A549 (cell line): ENCODE measurements around the gene AFF2. TPM values are rescaled to one million over a fixed set of nuclear protein-coding genes. Genes with fewer than 3 reads are reported as not detected.

ENCODE experiments used
- ATAC-seq, 2 experiments: fragments of 200-7000 bp in 1 of 2; fragments of >200 bp in 1 of 2; cut with Nextera tagmentation in 1 of 2; cut with Tn5 transposase in 1 of 2; 3 replicates each; pipeline versions ENCODE4 v1.8.0 to v1.9.1; 2018 to 2020; ENCODE audit warnings: mild to moderate bottlenecking in 1 of 2, moderate library complexity in 1 of 2
- CTCF ChIA-PET: fragments of 300-600 bp; sonication (Branson Sonifier 250); formaldehyde crosslinking; extraction: SDS; loops from one replicate; lab custom pipeline; 2021; ENCODE audit warnings: antibody characterized with exemption, inconsistent platforms; lab: Yijun Ruan, JAX
- POLR2A ChIA-PET: fragments of 350-600 bp; formaldehyde crosslinking; extraction: SDS; loops from one replicate; lab custom pipeline; 2021; ENCODE audit warnings: antibody characterized with exemption, inconsistent platforms; lab: Yijun Ruan, JAX
- DNase-seq, 2 experiments: peaks; one replicate each; pipeline versions ENCODE4 v3.0.0 to v3.0.0-alpha.2; 2011 to 2016; ENCODE audit warnings: low read depth in 1 of 2, low spot score in 1 of 2
- FAIRE-seq: peaks from 2 replicates; lab custom pipeline; 2011; peaks lifted over from hg19 to GRCh38; lab: Jason Lieb, UNC
- H3K27ac ChIP-seq, 2 experiments: fragments of >200 bp; sonication (Bioruptor Twin); formaldehyde crosslinking; 3 replicates each; pipeline ENCODE4 v1.5.1; 2016 to 2017
- H3K4me1 ChIP-seq: fragments of >200 bp; sonication (Bioruptor Twin); formaldehyde crosslinking; 3 replicates; pipeline ENCODE4 v1.6.1; 2016
- H3K4me2 ChIP-seq: fragments of >200 bp; sonication (Bioruptor Twin); formaldehyde crosslinking; 3 replicates; pipeline ENCODE4 v1.6.1; 2016
- H3K4me3 ChIP-seq: fragments of >200 bp; sonication (Bioruptor Twin); formaldehyde crosslinking; 3 replicates; pipeline ENCODE4 v1.5.1; 2016
- H3K9me3 ChIP-seq: fragments of >200 bp; sonication (Bioruptor Twin); formaldehyde crosslinking; 3 replicates; pipeline ENCODE4 v1.6.1; 2016
- ATOH8 ChIP-seq: fragments of 250-450 bp; sonication (Bioruptor Pico); IDR thresholded peaks from 2 replicates; pipeline ENCODE4 v1.5.0; 2020; ENCODE audit warnings: low read depth, mild to moderate bottlenecking, moderate library complexity
- CHD4 ChIP-seq: fragments of 200-600 bp; sonication (generic); IDR thresholded peaks from 2 replicates; pipeline ENCODE4 v1.6.1; 2016; ENCODE audit warnings: antibody characterized with exemption, mild to moderate bottlenecking, borderline replicate concordance
- FOSL2 ChIP-seq, 2 experiments: fragments of 450-650 bp in 1 of 2; fragments of >200 bp in 1 of 2; sonication (Bioruptor Twin) in 1 of 2; formaldehyde crosslinking; IDR thresholded peaks; 2 replicates each; pipeline versions ENCODE4 v1.5.0 to v1.6.1; 2016 to 2020; ENCODE audit warnings: mild to moderate bottlenecking in 1 of 2, moderate library complexity in 1 of 2
- HOXA7 ChIP-seq: fragments of 250-450 bp; sonication (Bioruptor Pico); IDR thresholded peaks from 2 replicates; pipeline ENCODE4 v1.5.0; 2020; ENCODE audit warnings: mild to moderate bottlenecking, moderate library complexity
- JUN ChIP-seq, 2 experiments: fragments of >200 bp; sonication (Bioruptor Twin); formaldehyde crosslinking; IDR thresholded peaks; 2 replicates in 1 of 2; 3 replicates in 1 of 2; pipeline ENCODE4 v1.6.1; 2016 to 2017
- JUNB ChIP-seq: fragments of >200 bp; sonication (Bioruptor Twin); formaldehyde crosslinking; IDR thresholded peaks from 2 replicates; pipeline ENCODE4 v1.6.1; 2016
- KDM1A ChIP-seq: fragments of 200-600 bp; sonication (generic); IDR thresholded peaks from 2 replicates; pipeline ENCODE4 v1.6.1; 2016; ENCODE audit warnings: low read depth, mild to moderate bottlenecking
- MAZ ChIP-seq: fragments of 150-350 bp; IDR thresholded peaks from 2 replicates; pipeline ENCODE4 v1.6.1; 2014; ENCODE audit warnings: antibody characterized with exemption, low read depth, low read length, borderline replicate concordance
- NR3C1 ChIP-seq: fragments of >200 bp; sonication (Bioruptor Twin); formaldehyde crosslinking; IDR thresholded peaks from 3 replicates; pipeline ENCODE4 v1.6.1; 2017
- PBX3 ChIP-seq: IDR thresholded peaks from 2 replicates; pipeline ENCODE4 v1.6.1; 2012
- PHF8 ChIP-seq: fragments of 200-600 bp; sonication (generic); IDR thresholded peaks from 2 replicates; pipeline ENCODE4 v1.6.1; 2016; ENCODE audit warnings: low read depth, mild to moderate bottlenecking, antibody characterized with exemption, moderate library complexity, borderline replicate concordance
- POLR2A ChIP-seq: IDR thresholded peaks from 2 replicates; pipeline ENCODE4 v1.6.1; 2012; ENCODE audit warnings: mild to moderate bottlenecking, low read length
- POLR2AphosphoS2 ChIP-seq: conservative IDR thresholded peaks from 2 replicates; pipeline ENCODE4 v1.6.1; 2012; ENCODE audit warnings: low read length, improper control_type of control experiment, inconsistent platforms
- RFX5 ChIP-seq: fragments of 450-650 bp; IDR thresholded peaks from 2 replicates; pipeline ENCODE4 v1.7.1; 2014; ENCODE audit warnings: antibody characterized with exemption, mild to moderate bottlenecking, moderate library complexity
- TFCP2L1 ChIP-seq: fragments of 250-450 bp; sonication (Bioruptor Pico); IDR thresholded peaks from 2 replicates; pipeline ENCODE4 v1.5.0; 2021; ENCODE audit warnings: mild to moderate bottlenecking
- TP53 ChIP-seq: fragments of 250-450 bp; sonication (Bioruptor Pico); IDR thresholded peaks from 2 replicates; pipeline ENCODE4 v1.5.0; 2021; ENCODE audit warnings: mild to moderate bottlenecking, moderate library complexity
- USF2 ChIP-seq: fragments of 450-650 bp; IDR thresholded peaks from 2 replicates; pipeline ENCODE4 v1.6.1; 2014; ENCODE audit warnings: antibody characterized with exemption
- ZNF302 ChIP-seq: fragments of 250-450 bp; sonication (Bioruptor Pico); IDR thresholded peaks from 2 replicates; pipeline ENCODE4 v1.9.0; 2021; ENCODE audit warnings: inconsistent platforms, mild to moderate bottlenecking, moderate library complexity
- WGBS: methylation state at CpG from one replicate; pipeline ENCODE4 v1.1.6; 2017; ENCODE audit errors: missing lambda C conversion rate; 5-methylcytosine and 5-hydroxymethylcytosine counted together
- polyA plus RNA-seq, 4 experiments: library from polyadenylated mRNA; depleted of rRNA in 3 of 4; stranded (reverse); fragments of >200 nt; fragmentation: RNase III in 1 of 4; extraction: RNeasy Plus Mini Kit Qiagen cat#74134 plus additional on column Dnase treatment in 1 of 4; gene quantifications; 2 replicates in 3 of 4; 3 replicates in 1 of 4; pipeline ENCODE4 v1.2.3, GENCODE V29; 2011 to 2017
- TF ChIP-seq, protein P1 (sequence below): fragments of 200-600 bp; sonication (generic); IDR thresholded peaks from 2 replicates; pipeline ENCODE4 v1.6.1; 2016; ENCODE audit warnings: antibody characterized with exemption, mild to moderate bottlenecking, moderate library complexity
- TF ChIP-seq, protein P2 (sequence below): fragments of >200 bp; sonication (Bioruptor Twin); formaldehyde crosslinking; IDR thresholded peaks from 3 replicates; pipeline ENCODE4 v1.6.1; 2016
- TF ChIP-seq, protein P3 (sequence below): fragments of >200 bp; sonication (Bioruptor Twin); formaldehyde crosslinking; IDR thresholded peaks from 3 replicates; pipeline ENCODE4 v1.5.1; 2016

AFF2 gene
- polyA plus RNA-seq, 2 of the 4 experiments (the other 2 are of a cell fraction) = 0.04 TPM; not detected in 1

DNA sequence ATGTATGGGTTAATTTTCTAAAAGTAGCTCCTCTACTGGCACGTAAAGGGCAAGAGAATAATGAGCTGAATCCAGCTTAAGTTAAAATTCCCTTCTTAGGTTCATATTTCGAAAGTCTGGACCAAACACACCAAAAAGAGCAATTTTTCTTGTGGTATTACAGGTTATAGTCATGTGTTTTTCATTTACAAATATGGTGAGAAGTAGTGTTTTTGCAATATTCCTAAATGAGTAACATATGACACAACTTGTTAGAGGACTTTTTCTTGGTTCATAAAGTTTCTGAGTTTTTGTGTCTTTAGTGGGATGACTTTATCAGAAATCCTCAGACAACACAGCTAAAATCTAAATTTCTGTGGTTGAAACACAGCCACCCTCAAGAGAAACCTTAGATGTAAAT, 172.1 kb downstream of the AFF2 start:
- FAIRE-seq (peak; percentile 80), ATAC-seq (no peak), DNase-seq (no peak)
- TF ChIP-seq JUN (IDR thresholded peaks at IDR 0.05) (no peak), NR3C1 (no peak)
- Histone ChIP-seq H3K4me1 (no peaks in the 10 kb centered on the region), H3K9me3 (no peaks in the 10 kb centered on the region), H3K4me3 (no peak overlapping the region), H3K4me2 (no peak overlapping the region), H3K27ac (no peak overlapping the region)
- ChIA-PET POLR2A (no interaction called here), CTCF (no interaction called here)
- WGBS = 7% methylated on average over 2 of the region's 2 CpGs

GRCh38 chrX:148681605-148682004, 181.2 kb downstream of the AFF2 start:
- FAIRE-seq (no peak), ATAC-seq (no peak)
- Histone ChIP-seq H3K27ac (no peak overlapping the region), H3K4me2 (no peak overlapping the region)
- POLR2A ChIA-PET = no interaction called here
- TF ChIP-seq PBX3 = no peak
- TF ChIP-seq CHD4 = no peak
- TF ChIP-seq TP53 (CRISPR knock-in tag) = no peak
- no peak for TF ChIP-seq ZNF302 (CRISPR knock-in tag)
- no peak for TF ChIP-seq MAZ
- no peak for TF ChIP-seq PHF8
- no peak for TF ChIP-seq TFCP2L1 (CRISPR knock-in tag)
- TF ChIP-seq, all 56 proteins: peak for 0
- 0% methylated on average over 1 of the region's 1 CpG for WGBS
- H3K4me1 ChIP-seq = no peaks in the 10 kb centered on the region
- H3K4me3 ChIP-seq = no peak overlapping the region
- H3K9me3 ChIP-seq = no peaks in the 10 kb centered on the region
- no peak for DNase-seq
- CTCF ChIA-PET = no interaction called here

DNA sequence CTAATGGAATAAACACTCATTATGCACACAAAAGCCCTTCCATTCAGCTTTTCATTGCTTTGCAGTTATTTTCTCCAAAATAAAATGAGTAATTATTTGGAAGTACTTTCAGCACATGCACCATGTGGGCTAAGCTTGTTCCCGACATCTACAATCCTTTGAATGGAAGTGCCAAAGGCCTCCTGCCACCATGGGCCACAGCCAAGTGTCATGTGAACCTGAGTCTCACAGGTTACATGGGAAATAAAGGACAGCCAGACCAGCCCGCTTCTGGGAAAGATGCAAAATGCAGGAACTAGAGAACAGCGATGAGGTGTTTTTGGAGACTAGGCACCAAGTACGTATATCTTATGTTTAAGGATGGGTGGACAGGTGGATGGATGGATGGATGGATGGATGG, 181.8 kb downstream of the AFF2 start:
- no peak for FAIRE-seq
- TF ChIP-seq POLR2A (no peak), FOSL2 (IDR thresholded peaks at IDR 0.05) (no peak), FOSL2 (CRISPR knock-in tag; IDR thresholded peaks at IDR 0.05) (no peak), KDM1A (no peak), ATOH8 (CRISPR knock-in tag) (no peak), RFX5 (no peak), POLR2AphosphoS2 (no peak), PHF8 (no peak), JUNB (no peak), HOXA7 (no peak), USF2 (no peak)
- TF ChIP-seq, protein P1, sequence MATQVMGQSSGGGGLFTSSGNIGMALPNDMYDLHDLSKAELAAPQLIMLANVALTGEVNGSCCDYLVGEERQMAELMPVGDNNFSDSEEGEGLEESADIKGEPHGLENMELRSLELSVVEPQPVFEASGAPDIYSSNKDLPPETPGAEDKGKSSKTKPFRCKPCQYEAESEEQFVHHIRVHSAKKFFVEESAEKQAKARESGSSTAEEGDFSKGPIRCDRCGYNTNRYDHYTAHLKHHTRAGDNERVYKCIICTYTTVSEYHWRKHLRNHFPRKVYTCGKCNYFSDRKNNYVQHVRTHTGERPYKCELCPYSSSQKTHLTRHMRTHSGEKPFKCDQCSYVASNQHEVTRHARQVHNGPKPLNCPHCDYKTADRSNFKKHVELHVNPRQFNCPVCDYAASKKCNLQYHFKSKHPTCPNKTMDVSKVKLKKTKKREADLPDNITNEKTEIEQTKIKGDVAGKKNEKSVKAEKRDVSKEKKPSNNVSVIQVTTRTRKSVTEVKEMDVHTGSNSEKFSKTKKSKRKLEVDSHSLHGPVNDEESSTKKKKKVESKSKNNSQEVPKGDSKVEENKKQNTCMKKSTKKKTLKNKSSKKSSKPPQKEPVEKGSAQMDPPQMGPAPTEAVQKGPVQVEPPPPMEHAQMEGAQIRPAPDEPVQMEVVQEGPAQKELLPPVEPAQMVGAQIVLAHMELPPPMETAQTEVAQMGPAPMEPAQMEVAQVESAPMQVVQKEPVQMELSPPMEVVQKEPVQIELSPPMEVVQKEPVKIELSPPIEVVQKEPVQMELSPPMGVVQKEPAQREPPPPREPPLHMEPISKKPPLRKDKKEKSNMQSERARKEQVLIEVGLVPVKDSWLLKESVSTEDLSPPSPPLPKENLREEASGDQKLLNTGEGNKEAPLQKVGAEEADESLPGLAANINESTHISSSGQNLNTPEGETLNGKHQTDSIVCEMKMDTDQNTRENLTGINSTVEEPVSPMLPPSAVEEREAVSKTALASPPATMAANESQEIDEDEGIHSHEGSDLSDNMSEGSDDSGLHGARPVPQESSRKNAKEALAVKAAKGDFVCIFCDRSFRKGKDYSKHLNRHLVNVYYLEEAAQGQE = no peak
- TF ChIP-seq, protein P2, sequence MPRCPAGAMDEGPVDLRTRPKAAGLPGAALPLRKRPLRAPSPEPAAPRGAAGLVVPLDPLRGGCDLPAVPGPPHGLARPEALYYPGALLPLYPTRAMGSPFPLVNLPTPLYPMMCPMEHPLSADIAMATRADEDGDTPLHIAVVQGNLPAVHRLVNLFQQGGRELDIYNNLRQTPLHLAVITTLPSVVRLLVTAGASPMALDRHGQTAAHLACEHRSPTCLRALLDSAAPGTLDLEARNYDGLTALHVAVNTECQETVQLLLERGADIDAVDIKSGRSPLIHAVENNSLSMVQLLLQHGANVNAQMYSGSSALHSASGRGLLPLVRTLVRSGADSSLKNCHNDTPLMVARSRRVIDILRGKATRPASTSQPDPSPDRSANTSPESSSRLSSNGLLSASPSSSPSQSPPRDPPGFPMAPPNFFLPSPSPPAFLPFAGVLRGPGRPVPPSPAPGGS = no peak
- TF ChIP-seq, protein P3, sequence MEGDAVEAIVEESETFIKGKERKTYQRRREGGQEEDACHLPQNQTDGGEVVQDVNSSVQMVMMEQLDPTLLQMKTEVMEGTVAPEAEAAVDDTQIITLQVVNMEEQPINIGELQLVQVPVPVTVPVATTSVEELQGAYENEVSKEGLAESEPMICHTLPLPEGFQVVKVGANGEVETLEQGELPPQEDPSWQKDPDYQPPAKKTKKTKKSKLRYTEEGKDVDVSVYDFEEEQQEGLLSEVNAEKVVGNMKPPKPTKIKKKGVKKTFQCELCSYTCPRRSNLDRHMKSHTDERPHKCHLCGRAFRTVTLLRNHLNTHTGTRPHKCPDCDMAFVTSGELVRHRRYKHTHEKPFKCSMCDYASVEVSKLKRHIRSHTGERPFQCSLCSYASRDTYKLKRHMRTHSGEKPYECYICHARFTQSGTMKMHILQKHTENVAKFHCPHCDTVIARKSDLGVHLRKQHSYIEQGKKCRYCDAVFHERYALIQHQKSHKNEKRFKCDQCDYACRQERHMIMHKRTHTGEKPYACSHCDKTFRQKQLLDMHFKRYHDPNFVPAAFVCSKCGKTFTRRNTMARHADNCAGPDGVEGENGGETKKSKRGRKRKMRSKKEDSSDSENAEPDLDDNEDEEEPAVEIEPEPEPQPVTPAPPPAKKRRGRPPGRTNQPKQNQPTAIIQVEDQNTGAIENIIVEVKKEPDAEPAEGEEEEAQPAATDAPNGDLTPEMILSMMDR = no peak
- CTCF ChIA-PET = no interaction called here
- POLR2A ChIA-PET = no interaction called here
- 15% methylated on average over 4 of the region's 4 CpGs for WGBS
- Histone ChIP-seq H3K27ac (no peak overlapping the region), H3K4me3 (no peak overlapping the region), H3K4me1 (no peaks in the 10 kb centered on the region), H3K9me3 (no peaks in the 10 kb centered on the region), H3K4me2 (no peak overlapping the region)
- no peak for DNase-seq
- ATAC-seq = no peak
